H9 (cell line): ENCODE measurements around the gene MTNR1B. TPM values are rescaled to one million over a fixed set of nuclear protein-coding genes. Genes with fewer than 3 reads are reported as not detected.

Experiments used
- DNase-seq: peaks from one replicate; pipeline ENCODE4 v3.0.0-alpha.2; 2017
- H2AFZ ChIP-seq: one replicate; pipeline ENCODE4 v1.6.1; 2013; ENCODE audit warnings: mild to moderate bottlenecking, low read length, control low read depth, moderate library complexity
- H2AK5ac ChIP-seq: 2 replicates; pipeline ENCODE4 v1.6.1; 2013; ENCODE audit warnings: low read length, control low read depth, mixed read lengths; ENCODE audit not compliant: insufficient read length
- H2BK120ac ChIP-seq: one replicate; pipeline ENCODE4 v1.6.1; 2013; ENCODE audit warnings: low read depth, mild to moderate bottlenecking, low read length, control low read depth, inconsistent platforms; ENCODE audit not compliant: poor library complexity, severe bottlenecking
- H2BK12ac ChIP-seq: 2 replicates; pipeline ENCODE4 v1.6.1; 2013; ENCODE audit warnings: low read length, control low read depth, mixed read lengths, low read depth; ENCODE audit not compliant: insufficient read length
- H2BK15ac ChIP-seq: 2 replicates; pipeline ENCODE4 v1.6.1; 2013; ENCODE audit warnings: low read depth, low read length, control low read depth
- H2BK20ac ChIP-seq: one replicate; pipeline ENCODE4 v1.6.1; 2013; ENCODE audit warnings: low read depth, mild to moderate bottlenecking, low read length, control low read depth, inconsistent platforms; ENCODE audit not compliant: poor library complexity, severe bottlenecking
- H2BK5ac ChIP-seq: 2 replicates; pipeline ENCODE4 v1.6.1; 2013; ENCODE audit warnings: low read length, control low read depth, mixed read lengths; ENCODE audit not compliant: insufficient read length
- H3K14ac ChIP-seq: 2 replicates; pipeline ENCODE4 v1.6.1; 2013; ENCODE audit warnings: low read length, control low read depth; ENCODE audit not compliant: insufficient read depth
- H3K18ac ChIP-seq: 2 replicates; pipeline ENCODE4 v1.6.1; 2013; ENCODE audit warnings: low read depth, mild to moderate bottlenecking, mixed read lengths, low read length, control low read depth; ENCODE audit not compliant: insufficient read length
- H3K23ac ChIP-seq: 2 replicates; pipeline ENCODE4 v1.6.1; 2013; ENCODE audit warnings: low read length, control low read depth, mixed read lengths, low read depth; ENCODE audit not compliant: insufficient read length
- H3K23me2 ChIP-seq: 2 replicates; pipeline ENCODE4 v1.6.1; 2013; ENCODE audit warnings: low read depth, mild to moderate bottlenecking, mixed read lengths, low read length, control low read depth; ENCODE audit not compliant: insufficient read length, poor library complexity, severe bottlenecking
- H3K27ac ChIP-seq: 2 replicates; pipeline ENCODE4 v1.5.1; 2013; ENCODE audit warnings: low read length, control low read depth, mixed read lengths, low read depth; ENCODE audit not compliant: insufficient read length
- H3K27me3 ChIP-seq: 2 replicates; pipeline ENCODE4 v1.6.1; 2013; ENCODE audit warnings: low read length, control low read depth, inconsistent platforms; ENCODE audit not compliant: insufficient read depth
- H3K4ac ChIP-seq: 2 replicates; pipeline ENCODE4 v1.6.1; 2013; ENCODE audit warnings: low read depth, mild to moderate bottlenecking, control low read depth, inconsistent platforms, low read length, moderate library complexity
- H3K4me1 ChIP-seq: 2 replicates; pipeline ENCODE4 v1.6.1; 2013; ENCODE audit warnings: low read length, control low read depth, inconsistent platforms; ENCODE audit not compliant: insufficient read depth
- H3K4me2 ChIP-seq: 2 replicates; pipeline ENCODE4 v1.6.1; 2013; ENCODE audit warnings: low read length, control low read depth, mixed read lengths; ENCODE audit not compliant: insufficient read length, insufficient read depth
- H3K56ac ChIP-seq: 2 replicates; pipeline ENCODE4 v1.6.1; 2013; ENCODE audit warnings: low read depth, mild to moderate bottlenecking, mixed read lengths, low read length, control low read depth; ENCODE audit not compliant: insufficient read length
- H3K79me1 ChIP-seq: 2 replicates; pipeline ENCODE4 v1.6.1; 2013; ENCODE audit warnings: low read depth, mild to moderate bottlenecking, moderate library complexity, low read length, control low read depth, inconsistent platforms; ENCODE audit not compliant: insufficient read depth, poor library complexity, severe bottlenecking
- H3K79me2 ChIP-seq: 2 replicates; pipeline ENCODE4 v1.6.1; 2013; ENCODE audit warnings: low read length, control low read depth, inconsistent platforms; ENCODE audit not compliant: insufficient read depth
- H3K9ac ChIP-seq: 2 replicates; pipeline ENCODE4 v1.6.1; 2013; ENCODE audit warnings: low read length, control low read depth, mixed read lengths; ENCODE audit not compliant: insufficient read length; ENCODE audit errors: extremely low read depth
- H3K9me3 ChIP-seq: one replicate; pipeline ENCODE4 v1.6.1; 2013; ENCODE audit warnings: low read depth, low read length, inconsistent platforms; ENCODE audit not compliant: control insufficient read depth
- H3T11ph ChIP-seq: one replicate; pipeline ENCODE4 v1.6.1; 2013; ENCODE audit warnings: mild to moderate bottlenecking, low read length, control low read depth, inconsistent platforms
- H4K20me1 ChIP-seq: one replicate; pipeline ENCODE4 v1.6.1; 2013; ENCODE audit not compliant: control insufficient read depth, insufficient read length, insufficient read depth
- H4K5ac ChIP-seq: 2 replicates; pipeline ENCODE4 v1.6.1; 2013; ENCODE audit warnings: low read depth, mild to moderate bottlenecking, mixed read lengths, low read length, control low read depth; ENCODE audit not compliant: insufficient read length
- H4K8ac ChIP-seq: replicated peaks from 2 replicates; pipeline ENCODE4 v1.6.1; 2013; ENCODE audit warnings: low read length, control low read depth, mixed read lengths, low read depth; ENCODE audit not compliant: insufficient read length
- H4K91ac ChIP-seq: 2 replicates; pipeline ENCODE4 v1.6.1; 2013; ENCODE audit warnings: low read depth, mild to moderate bottlenecking, moderate library complexity, mixed read lengths, low read length, control low read depth; ENCODE audit not compliant: insufficient read length
- H3K27ac Mint-ChIP-seq, 3 experiments: 2 replicates in 2 of 3; 3 replicates in 1 of 3; pipeline ENCODE4 v1.8.0; 2020 to 2021; ENCODE audit warnings: mixed read lengths in 3 of 3, mild to moderate bottlenecking in 1 of 3, moderate library complexity in 1 of 3
- H3K27me3 Mint-ChIP-seq: 2 replicates; pipeline ENCODE4 v1.8.0; 2021; ENCODE audit warnings: low read depth, mild to moderate bottlenecking, moderate library complexity, mixed read lengths
- H3K36me3 Mint-ChIP-seq, 3 experiments: 2 replicates in 2 of 3; 3 replicates in 1 of 3; pipeline ENCODE4 v1.8.0; 2020 to 2021; ENCODE audit warnings: low read depth in 3 of 3, mixed read lengths in 3 of 3; ENCODE audit not compliant: insufficient read depth in 1 of 3
- H3K4me1 Mint-ChIP-seq, 2 experiments: 2 replicates each; pipeline ENCODE4 v1.8.0; 2020; ENCODE audit warnings: mixed read lengths in 2 of 2
- H3K4me3 Mint-ChIP-seq, 2 experiments: 2 replicates in 1 of 2; 3 replicates in 1 of 2; pipeline ENCODE4 v1.8.0; 2020 to 2021; ENCODE audit warnings: mild to moderate bottlenecking in 2 of 2, mixed read lengths in 2 of 2, moderate library complexity in 1 of 2
- H3K9me3 Mint-ChIP-seq, 2 experiments: 2 replicates in 1 of 2; 3 replicates in 1 of 2; pipeline ENCODE4 v1.8.0; 2020; ENCODE audit warnings: mild to moderate bottlenecking in 2 of 2, mixed read lengths in 2 of 2, moderate library complexity in 1 of 2
- WGBS: extraction: QIAGEN DNeasy Blood & Tissue Kit; methylation state at CpG from one replicate; pipeline ENCODE4 v1.1.7; 2013; ENCODE audit warnings: missing lambda C conversion rate, low lambda C conversion rate, mixed read lengths; ENCODE audit not compliant: insufficient read length; ENCODE audit errors: extremely low coverage; 5-methylcytosine and 5-hydroxymethylcytosine counted together
- total RNA-seq: library from RNA; stranded (reverse); gene quantifications from 2 replicates; pipeline ENCODE4 v1.2.1, GENCODE V29; 2021
- TF ChIP-seq, protein P1 (sequence below): fragments of 200-600 bp; sonication (generic); conservative IDR thresholded peaks from 3 replicates; pipeline ENCODE4 v1.8.0; 2021; ENCODE audit warnings: antibody characterized with exemption, mild to moderate bottlenecking

The MTNR1B gene
- total RNA-seq, 1 experiment from 2014 or later, result not detected

DNA sequence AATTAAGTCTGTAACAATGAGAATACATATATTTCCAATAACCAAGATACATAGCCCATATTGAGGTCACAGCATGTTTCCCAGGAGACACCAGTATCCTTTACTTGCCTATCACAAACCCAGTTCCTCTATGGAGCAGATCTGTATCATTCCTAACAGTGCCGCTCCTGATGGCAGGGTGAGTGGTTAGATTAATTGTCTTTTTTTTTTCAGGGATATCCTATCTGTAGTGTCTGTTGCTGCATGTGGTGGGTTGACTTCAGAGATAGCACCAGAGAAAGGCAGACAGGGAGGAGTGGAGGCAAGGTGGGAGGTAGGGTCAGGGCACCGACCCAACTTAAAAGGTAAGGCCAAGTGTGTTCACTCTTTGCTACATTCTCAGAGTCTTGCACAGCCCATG is 2.8 kb downstream of the MTNR1B start:
- Histone ChIP-seq H4K8ac (no peak overlapping the region), H4K91ac (no peak overlapping the region), H3K27me3 (peaks cover 23% of the 10 kb centered on the region), H3K23ac (no peak overlapping the region), H3K56ac (no peak overlapping the region), H2AFZ (no peak overlapping the region), H2BK5ac (no peak overlapping the region), H4K20me1 (no peaks in the 10 kb centered on the region), H3K27ac (no peak overlapping the region), H3K9me3 (no peaks in the 10 kb centered on the region), H2BK15ac (no peak overlapping the region), H3K18ac (no peak overlapping the region), H3K4me1 (no peaks in the 10 kb centered on the region), H3K23me2 (peaks cover 9% of the 10 kb centered on the region), H3K79me1 (no peaks in the 10 kb centered on the region), H3K4me2 (no peak overlapping the region), H3K4ac (no peak overlapping the region), H3K14ac (no peak overlapping the region), H3T11ph (no peak overlapping the region), H2BK20ac (no peak overlapping the region), H2BK12ac (no peak overlapping the region), H3K79me2 (no peaks in the 10 kb centered on the region), H3K9ac (no peak overlapping the region), H2AK5ac (no peak overlapping the region), H4K5ac (no peak overlapping the region), H2BK120ac (no peak overlapping the region)
- DNase-seq, result no peak
- H3K27me3 Mint-ChIP-seq, result peaks cover 42% of the 10 kb centered on the region
- peaks cover 0 to 2% of the 10 kb centered on the region in 2 experiments; a peak in 2 of 5 replicates for H3K9me3 Mint-ChIP-seq
- no peak overlapping the region for H3K4me3 Mint-ChIP-seq
- H3K36me3 Mint-ChIP-seq, result peaks cover 0 to 2% (median 0%) of the 10 kb centered on the region in 3 experiments; a peak in 1 of 7 replicates
- no peaks in the 10 kb centered on the region for H3K4me1 Mint-ChIP-seq
- no peak overlapping the region for H3K27ac Mint-ChIP-seq
- no CpG with 5 or more reads among the region's 2 CpGs for WGBS
- TF ChIP-seq, protein P1, sequence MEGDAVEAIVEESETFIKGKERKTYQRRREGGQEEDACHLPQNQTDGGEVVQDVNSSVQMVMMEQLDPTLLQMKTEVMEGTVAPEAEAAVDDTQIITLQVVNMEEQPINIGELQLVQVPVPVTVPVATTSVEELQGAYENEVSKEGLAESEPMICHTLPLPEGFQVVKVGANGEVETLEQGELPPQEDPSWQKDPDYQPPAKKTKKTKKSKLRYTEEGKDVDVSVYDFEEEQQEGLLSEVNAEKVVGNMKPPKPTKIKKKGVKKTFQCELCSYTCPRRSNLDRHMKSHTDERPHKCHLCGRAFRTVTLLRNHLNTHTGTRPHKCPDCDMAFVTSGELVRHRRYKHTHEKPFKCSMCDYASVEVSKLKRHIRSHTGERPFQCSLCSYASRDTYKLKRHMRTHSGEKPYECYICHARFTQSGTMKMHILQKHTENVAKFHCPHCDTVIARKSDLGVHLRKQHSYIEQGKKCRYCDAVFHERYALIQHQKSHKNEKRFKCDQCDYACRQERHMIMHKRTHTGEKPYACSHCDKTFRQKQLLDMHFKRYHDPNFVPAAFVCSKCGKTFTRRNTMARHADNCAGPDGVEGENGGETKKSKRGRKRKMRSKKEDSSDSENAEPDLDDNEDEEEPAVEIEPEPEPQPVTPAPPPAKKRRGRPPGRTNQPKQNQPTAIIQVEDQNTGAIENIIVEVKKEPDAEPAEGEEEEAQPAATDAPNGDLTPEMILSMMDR, result no peak
